GM18517 (cell line): Measurements from ENCODE around the gene CNNM3.
"Not testable (repeated sequence)": the region's sequence is repeated elsewhere in the genome, so short reads cannot be mapped to it uniquely, and the experiment has no call there.

Experiments used
- ATAC-seq: cut with Tn5 transposase; IDR thresholded peaks from one replicate; pipeline ENCODE4 v1.9.1; 2021; ENCODE audit warnings: mild to moderate bottlenecking, moderate library complexity; ENCODE audit not compliant: unreplicated experiment

The CNNM3 gene

DNA sequence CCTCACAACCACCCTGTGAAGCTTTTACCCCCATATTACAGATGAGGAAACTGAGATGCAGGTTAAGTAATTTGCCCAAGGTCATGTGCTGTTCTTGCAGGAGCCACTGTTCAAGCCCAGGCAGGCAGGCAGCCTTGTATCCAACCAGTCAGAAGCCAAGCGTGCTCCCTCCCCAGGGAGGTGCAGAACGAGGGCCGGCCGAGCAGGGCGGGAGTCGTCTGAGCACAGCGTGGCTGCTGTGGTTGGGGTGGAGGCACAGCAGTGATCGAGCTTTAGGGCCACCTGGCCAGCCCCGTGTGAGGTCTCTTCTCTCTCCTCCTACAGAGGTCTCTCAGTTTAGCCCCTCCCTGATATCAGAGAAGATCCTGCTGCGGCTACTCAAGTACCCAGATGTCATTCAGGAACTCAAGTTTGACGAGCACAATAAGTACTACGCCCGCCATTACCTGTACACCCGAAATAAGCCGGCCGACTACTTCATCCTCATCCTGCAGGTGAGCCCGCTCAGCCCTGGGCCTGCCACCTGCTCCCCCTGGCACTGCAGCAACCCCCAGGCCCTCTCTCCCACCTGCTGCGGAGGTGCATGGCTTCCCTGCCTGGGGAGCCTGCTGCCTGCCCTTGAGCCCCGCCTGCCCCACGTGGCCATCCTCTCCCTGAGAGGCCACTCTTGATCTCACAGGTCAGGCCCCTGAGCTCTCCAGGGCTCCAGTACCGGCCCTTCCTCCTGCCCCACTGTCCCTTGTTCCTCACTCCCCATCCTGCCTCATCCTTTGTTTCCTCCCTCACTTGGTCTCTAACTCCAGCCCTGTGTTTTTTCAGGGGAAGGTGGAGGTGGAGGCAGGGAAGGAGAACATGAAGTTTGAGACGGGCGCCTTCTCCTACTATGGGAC lies 17.1 kb upstream of the CNNM3 start:
- no peak for ATAC-seq

DNA sequence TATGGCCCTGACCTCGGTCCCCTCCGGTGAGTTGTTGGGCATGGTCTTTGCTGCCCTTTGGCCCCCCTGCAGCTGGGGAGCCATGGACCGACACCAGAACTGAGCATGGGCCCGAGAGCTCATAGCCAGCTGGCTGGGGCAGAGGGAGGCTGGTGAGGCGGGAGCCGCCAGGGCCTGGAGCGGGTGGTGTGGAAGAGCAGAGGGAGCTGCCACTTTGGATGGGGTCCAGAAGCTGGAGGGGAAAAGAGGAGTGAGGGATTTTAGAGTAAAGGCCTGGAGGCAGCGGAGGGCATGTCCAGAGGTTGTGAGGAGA lies 16.5 kb upstream of the CNNM3 start:
- ATAC-seq, result no peak

DNA sequence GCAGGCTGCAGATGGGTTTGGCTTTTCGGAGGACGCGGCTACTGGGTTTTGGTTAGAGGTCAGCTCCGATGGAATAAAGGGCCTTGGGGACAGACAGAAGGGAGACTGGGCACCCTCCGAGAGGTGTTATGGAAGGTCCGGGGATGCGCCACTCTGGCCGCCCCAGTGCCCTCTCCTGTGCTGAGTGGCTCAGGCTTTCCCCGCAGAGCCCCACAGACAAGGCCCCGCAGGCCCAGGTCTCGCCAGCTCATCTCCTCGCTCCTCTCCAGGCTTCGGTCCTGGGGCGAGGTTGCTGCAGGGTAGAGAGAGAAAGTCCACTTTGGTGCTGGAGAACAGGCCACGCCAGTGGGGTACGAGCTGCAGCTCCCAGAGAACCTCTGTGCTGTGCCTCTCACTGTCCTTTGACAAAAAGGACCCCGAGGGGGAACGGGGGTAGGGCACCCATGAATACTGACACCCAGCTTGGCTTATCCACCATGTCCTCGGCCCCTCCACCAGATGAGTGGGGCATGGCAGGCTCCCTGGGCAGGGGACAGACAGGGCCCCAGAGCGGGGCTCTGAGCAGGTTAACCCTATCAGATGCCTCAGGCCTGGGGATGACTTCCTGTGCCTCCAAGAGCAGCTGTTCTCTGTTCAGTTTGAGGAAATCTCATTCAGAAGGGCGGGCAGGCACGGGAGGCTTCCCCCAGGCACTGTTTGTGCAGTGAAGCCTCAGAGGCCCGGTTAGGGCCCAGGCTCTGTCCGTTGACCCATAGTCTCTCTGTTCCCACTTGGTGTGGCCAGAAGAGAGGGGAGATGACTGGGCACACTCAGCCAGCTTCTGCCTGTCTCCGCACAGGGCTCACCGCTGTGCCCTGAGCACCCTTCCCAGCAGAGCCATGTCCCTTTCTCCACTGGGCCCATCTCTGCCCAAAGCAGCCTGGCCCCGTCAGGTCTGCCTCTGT lies 15.7 kb upstream of the CNNM3 start:
- peak; percentile 8 for ATAC-seq

DNA sequence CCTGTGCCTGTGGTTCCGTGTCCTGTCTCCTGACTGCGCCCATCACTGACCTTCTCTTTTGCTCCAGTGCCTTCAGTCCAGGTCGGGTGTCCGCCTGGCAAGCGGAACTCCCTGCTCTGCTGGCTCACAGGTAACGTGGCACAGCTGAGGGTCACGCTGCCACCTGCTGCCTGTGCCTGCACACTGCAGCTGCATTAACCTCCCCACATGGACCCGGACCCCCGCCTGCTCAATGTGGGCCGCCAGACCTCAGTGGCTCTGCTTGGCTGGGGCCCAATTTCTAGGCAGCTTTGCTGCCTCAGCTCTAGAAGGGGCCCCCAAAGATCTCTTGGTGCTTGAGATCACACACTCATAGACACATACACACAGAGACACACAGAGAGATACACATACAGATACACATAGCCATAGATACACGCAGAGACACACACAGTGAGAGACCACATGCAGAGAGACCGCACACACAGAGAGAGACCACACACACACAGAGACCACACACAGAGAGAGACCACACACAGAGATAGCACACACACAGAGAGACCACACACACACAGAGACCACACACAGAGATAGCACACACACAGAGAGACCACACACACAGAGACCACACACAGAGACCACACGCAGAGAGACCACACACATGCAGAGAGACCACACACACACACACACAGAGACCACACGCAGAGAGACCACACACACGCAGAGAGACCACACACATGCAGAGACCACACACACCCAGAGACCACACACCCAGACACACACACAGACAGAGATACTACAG lies 14.9 kb upstream of the CNNM3 start:
- peak; percentile 55 for ATAC-seq

DNA sequence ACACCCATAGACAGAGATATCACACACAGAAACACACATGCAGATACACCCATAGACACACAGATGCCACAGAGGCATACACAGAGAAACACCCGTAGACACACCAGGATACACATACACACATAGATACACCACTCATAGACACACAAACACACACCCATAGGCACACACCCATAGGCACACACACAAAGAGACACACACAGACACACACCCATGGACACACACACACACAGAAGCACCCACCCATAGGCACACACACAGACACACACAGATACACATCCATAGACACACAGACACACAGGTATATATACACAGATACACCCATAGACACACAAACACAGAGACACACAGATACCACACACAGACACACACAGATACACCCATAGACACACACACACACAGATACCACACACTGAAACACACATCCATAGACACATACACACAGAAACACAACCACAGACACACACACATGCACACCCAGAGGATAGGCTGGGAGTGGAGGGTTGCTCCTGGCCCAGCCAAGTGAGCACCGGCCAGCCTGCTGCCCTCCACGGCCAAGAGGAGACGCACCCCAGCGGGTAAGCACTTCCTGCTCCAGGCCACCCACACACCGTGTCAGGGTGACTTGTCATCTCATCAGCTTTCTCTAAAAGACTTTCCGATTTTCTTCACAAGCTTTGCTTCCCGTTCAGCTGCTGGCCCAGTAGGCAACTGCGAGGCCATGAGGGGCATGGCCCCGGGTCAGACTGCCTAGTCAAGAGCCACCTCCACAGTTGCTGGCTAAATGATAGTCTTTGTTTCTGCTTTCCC lies 14.1 kb upstream of the CNNM3 start:
- no peak for ATAC-seq

DNA sequence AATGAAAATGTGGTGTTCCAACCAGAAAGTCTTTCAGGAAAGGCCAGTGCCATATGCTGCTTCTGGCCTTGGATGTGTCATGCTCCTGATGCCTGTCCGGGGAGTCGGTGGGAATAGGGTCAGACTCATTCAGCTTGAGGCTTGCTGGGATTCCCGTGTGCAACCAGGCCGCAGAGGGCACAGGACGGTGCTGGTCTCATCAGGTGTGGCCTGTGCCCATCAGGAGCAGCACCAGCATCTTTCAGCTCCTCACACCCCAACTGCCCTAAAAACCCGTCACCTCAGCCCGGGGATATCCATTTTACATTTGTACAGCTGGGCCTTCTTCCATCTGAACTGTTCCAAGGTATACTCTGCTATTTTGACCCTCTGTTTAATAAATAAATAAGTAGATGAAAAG lies 13.3 kb upstream of the CNNM3 start:
- ATAC-seq, result no peak

DNA sequence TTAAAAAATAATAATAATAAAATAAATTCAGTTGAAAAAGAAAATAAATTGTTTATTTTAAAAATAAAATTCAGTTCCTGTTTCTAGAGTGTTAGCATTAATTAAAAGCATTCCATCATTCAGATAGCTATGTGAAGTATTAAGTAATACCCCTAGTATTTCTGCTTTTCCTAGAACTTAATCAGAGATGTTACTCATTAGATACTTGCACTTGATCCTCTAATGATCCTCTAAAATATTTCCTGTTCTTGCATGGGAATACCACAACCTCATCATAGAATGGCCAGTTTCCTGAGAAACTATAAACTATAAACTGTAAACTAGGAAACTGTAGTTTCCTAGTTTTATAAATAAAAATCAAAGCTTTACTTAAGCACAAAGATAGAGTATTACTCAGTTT lies 11.1 kb upstream of the CNNM3 start:
- no peak for ATAC-seq

DNA sequence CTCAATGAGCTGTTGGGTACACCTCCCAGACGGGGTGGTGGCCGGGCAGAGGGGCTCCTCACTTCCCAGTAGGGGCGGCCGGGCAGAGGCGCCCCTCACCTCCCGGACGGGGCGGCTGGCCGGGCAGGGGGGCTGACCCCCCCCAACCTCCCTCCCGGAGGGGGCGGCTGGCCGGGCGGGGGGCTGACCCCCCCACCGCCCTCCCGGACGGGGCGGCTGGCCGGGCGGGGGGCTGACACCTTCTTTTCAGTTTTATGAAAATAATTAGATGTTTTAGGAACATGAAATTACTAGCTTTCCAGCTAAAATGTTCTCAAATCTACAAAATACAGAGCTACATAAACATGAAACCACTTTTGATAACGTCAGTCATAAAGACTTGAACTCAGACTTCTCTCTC lies 10.1 kb upstream of the CNNM3 start:
- not testable (repeated sequence) for ATAC-seq

DNA sequence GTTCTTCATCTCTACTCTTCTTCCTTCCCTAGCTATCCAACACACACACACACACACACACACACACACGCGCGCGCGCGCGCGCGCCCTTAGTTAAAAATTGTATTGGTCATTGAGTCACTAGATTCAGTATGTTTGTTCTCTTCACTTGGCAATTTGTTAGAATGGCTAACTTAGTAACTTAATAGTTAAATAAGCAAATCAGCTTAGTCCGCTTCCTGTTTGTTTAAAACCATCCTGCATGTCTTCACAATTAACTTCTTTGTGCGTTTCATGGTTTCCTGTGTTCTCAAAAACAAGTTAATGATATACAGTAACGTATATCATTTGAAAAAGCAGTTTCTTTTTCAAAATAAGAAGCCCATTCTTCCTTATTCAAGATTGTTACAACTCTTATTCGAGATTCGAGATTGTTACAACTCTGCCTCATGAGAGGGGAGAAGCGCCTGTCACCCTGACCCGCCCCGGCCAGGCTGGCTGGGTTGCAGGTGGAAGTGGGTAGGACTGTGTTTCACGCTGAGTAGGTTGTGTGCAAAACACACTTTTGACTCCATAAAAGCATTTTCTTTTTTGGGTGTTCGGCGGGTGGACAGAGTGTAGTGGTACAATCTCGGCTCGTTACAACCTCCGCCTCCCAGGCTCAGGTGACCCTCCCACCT lies 9.5 kb upstream of the CNNM3 start:
- ATAC-seq, result peak; percentile 48

DNA sequence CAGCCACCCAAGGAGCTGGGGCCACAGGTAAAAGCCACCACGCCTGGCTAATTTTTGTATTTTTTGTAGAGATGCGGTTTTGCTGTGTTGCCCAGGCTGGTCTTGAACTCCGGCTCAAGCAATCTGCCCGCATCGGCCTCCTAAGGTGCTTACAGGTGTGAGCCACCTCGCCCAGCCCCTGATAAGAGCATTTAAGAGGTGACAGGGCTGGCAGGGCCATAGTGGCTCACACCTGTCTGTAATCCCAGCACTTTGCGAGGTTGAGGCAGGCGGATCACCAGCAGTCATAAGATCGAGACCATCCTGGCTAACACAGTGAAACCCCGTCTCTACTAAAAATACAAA lies 9.0 kb upstream of the CNNM3 start:
- ATAC-seq, result no peak

DNA sequence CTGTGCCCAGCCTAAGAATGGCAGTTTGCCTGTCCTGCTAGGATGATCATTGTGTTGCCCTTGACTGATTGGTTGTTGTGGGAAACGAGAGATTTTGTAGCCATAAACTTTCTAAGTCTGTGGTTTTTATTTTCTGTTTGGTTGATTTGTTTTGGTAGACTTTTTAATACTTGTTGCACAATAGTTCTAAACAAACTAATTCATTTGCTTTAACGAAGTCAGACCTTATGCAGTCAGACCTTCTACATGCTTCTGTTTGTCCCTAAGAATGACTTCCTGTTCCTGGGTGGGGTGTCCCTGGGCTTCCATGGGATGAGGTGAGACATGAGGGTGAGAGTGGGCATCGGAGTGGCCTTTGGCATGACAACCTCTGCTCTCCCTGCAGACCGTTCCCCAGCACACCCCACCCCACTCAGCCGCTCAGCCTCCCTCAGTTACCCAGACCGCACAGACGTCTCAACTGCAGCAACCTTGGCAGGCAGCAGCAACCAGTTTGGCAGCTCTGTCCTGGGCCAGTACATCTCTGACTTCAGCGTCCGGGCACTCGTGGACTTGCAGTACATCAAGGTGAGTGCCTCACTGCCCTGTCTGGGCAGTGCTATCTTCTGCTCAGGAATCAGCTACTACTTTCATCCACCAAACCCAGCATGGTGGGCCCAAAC lies 7.8 kb upstream of the CNNM3 start:
- ATAC-seq, result no peak

DNA sequence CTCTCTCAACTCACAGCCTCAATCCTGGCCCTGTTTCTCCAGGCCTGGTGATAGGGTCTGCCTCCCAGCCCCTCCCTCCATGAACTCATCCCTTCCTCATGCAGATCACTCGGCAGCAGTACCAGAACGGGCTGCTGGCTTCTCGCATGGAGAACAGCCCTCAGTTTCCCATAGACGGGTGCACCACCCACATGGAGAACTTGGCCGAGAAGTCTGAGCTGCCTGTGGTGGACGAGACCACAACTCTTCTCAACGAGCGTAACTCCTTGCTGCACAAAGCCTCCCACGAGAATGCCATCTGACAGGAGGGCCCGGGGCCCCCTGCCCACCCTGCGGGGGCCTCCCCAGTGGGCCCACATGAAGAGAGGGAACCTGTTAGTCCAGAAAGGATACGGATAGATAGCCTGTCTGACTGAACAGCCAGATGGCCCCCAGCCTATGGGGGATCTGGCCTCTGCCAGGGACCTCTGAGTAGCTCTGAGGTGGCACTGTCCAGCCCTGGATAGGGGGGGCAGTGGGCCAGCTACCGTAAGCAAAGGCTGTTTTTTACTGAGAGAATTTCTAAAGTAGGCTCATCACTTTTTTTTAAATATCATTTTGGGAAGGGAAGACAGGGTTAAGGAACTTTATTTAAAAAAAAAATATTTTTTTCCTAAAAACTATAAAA lies 6.7 kb upstream of the CNNM3 start:
- no peak for ATAC-seq

DNA sequence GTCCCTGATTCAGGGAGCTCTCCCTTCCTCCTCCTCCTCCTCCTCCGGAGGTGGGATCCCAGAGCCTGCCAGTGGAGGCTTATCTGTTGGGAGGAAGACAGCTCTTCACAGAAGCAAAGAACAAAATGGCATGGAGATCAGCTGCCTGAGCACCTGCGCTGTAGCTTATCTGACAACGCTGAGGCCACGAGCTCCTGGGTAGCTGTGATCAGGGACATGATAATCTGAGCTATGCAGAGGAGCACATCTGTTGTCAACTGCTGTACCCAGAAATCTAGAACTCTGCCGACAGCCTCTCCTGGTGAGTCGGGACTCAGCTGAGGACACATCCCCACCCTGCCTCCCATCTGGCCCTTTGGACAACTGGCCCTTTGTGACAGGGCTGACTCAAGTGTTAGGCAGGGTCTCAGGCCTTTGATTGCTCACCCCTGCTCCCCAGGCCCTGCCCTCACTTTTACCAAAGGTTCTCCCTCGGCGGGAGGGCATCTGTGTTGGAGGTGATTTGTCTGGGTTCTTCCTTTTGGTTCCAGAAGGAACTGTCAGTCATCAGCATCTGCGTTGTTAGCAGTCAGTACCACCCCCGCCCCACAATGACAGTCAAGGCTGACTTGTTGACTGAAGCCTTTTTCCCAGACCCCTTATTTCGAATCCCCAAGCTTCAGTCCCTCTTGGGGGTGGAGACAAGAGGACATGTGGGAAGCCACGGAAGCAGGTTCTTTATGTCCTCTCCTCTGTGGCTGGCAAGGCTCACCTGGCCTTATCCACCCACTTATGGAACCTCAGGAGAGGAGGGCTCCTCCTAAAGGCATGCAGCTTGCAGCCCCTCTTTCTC lies 5.9 kb upstream of the CNNM3 start:
- no peak for ATAC-seq

DNA sequence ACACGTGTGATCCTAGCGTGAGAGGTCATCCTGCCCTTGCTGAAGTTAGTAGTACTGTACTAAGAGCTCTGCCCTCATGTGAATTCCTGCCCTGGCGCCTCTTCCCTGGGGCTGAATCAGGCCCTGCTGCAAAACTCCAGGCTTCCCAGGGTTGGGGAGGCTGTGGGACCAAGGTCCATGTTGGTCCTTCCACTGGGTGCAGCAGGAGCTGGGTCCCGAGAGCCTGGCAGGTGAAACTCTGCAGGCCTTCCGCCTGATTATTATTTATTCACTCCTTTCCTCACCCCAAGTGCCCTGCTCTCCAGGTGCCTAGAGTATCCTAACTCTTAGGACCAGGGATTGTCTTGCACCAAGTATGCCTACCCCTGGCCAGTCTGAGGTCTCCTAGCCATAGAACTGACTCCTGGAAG lies 5.3 kb upstream of the CNNM3 start:
- ATAC-seq, result no peak

DNA sequence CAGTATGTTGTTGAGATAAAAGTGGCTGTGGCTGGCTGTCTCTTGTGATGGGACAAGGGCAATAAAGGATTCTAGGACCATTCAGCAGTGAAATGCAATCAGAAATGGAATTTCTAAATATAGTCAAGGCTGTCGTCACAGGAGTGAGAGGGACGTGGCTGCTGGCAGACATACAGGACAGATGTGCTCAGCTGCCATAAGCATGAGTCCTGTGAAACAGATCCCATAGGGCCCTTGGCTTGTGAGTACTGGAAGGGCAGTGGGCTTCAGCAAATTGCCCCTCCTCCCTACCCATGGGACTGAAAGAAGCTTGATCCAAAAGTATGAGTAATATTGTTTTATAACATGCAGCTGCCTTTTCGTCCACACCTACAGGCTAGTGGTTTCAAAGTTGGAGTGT lies 4.2 kb upstream of the CNNM3 start:
- no peak for ATAC-seq

DNA sequence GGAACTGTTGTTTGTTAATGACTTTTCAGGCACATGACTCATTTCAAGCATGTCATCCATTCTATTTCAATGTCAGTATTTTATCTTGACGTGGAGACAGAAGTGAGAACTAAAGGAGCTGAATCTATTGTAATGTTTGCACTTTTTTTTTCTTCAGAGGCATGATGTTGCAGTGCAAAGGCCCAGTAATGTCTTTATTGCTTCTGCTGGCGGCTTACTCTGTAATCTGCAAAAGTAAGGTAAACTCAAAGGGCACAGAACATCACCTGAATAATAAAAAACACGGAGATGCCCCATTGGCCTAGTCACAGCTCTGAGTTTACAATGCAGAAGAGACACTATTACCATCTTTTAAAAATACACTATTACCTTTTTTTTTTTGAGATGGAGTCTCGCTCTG lies 2.4 kb upstream of the CNNM3 start:
- ATAC-seq, result no peak

DNA sequence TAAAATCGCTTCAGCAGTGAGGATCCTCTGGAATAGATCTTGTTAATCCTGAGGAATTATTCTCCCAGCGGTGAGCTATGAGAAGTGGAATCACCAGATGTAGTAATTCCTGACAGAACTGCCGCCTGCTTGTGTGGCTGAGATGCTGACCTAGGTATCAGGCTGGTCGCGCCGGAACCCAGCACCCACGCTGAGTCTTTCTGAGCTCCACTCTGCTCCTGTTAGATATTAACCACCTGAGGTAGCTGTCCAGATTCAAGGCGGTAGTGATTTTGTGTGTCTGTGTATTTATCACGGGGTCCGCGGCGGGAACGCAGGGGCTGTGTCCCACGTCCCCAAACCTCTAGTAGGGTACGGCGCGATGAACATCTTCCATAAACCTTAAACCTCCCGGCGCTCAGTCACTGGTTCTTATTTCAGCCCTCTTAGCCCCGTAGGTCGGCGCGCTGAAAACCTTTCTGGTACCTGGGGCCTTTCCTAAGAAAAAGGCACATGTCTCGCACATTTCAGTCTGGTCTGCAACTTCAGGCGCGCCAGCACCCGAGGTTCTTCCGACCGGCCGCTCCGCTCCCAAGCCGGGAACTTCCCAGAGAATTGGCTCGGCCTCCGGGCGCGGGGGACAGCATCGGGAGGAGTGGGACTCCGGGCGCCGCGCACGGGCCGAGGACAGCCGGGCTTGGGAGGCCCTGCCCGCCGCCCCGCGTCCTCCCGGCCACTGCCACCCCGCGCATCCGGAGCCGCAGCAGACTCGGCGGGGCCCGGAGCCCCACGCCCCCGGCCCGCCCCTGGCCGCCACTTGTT lies 542 bp upstream of the CNNM3 start:
- no peak for ATAC-seq
